CD4-positive, alpha-beta T cell treated with Interleukin-4 for 4 hours (primary cell): ENCODE measurements around the gene KLHL5.
"Not testable (repeated sequence)": the region's sequence is repeated elsewhere in the genome, so short reads cannot be mapped to it uniquely, and the experiment has no call there.

ENCODE experiments used
- DNase-seq: peaks from one replicate; pipeline ENCODE4 v3.0.0-alpha.2; 2020

Gene KLHL5

DNA sequence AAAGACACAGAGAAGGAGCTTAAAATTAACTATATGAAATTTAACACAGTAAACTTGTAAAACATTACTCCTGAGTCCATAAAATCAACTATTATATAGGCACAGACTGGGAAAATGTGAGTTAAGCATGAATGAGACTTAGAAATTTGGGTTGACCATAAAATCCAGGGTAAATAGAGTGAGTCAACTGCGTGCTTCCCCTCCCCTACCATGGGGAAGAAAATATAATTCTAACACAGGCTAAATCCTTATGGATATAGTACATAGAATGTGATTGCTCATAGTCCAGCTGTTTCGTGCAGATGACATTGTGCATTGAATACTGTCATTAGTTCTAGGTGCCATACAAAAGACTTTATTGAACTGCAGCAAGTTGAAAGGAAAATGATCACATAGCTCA is 42.2 kb downstream of the KLHL5 start:
- DNase-seq = no peak

GRCh38 chr4:39106011-39106410 is 44.0 kb downstream of the KLHL5 start:
- no peak for DNase-seq

GRCh38 chr4:39114436-39114835 is 52.4 kb downstream of the KLHL5 start:
- no peak for DNase-seq

- peak; percentile 17 for DNase-seq
These were observed 56.1 kb downstream of the KLHL5 start for GRCh38 chr4:39118034-39118658.

DNA sequence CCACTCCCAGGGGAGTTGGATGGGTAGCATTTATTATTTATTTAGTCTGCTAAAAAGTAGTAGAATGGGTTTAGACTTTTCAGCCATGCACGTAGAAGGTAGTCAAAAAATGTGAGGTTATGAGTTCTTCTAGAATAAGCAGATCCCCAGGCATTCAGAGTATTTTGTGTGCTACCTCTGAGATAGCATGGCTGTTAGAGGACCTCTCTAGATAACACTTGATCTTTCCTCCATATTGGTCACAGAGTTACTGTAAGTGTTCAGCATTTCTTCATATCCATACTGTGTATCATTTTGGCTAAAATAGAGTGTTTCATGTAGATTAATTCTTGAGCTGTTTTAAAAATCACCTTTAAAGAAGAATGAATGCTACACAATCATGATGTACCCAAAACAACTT is 58.4 kb downstream of the KLHL5 start:
- DNase-seq = no peak

DNA sequence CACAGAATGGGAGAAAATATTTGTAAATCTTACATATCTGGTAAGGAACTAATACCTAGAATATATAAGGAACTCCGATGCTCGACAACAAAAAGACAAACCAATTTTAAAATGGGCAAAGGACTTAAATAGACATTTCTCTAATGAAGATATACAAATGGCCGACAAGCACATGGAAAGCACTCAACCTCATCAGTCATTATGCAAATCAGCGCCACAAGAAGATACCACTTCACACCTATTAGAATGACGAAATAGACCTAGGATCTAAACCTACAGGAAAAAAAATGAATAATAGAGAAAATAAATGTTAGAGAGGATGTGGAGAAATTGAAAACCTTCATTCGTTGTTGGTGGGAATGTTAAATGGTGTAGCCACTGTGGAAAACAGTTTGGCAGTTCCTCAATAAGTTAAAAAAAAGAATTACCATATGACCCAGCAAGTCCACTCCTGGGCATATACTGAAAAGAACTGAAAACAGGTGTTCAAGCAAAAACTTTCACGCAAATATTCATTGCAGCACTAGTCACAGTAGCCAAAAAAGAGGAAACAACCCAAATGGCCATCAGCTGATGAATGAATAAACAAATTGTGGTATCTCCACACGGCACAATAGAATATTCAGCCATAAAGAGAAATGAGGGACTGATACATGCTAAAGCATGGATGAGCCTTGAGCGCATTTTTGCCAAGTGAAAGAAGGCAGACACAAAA is 63.0 kb downstream of the KLHL5 start:
- DNase-seq = no peak

DNA sequence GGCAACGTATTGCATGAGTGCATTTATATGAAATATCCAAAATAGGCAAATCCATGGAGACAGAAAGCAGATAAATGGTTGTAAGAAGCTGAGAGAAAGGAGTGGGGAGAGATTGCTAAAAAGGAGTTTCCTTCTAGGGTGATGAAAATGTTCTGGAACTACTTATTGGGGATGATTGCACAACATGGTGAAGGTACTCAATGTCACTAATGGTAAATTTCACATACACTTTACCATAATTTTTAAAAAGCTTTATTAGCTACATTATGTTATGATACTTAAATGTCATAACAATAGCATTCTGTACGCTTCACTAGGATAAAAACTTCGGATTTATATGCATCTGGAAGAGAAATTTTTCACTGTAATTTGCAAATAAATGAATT is 63.6 kb downstream of the KLHL5 start:
- DNase-seq = no peak

GRCh38 chr4:39126256-39127095 is 64.4 kb downstream of the KLHL5 start:
- DNase-seq = no peak

DNA sequence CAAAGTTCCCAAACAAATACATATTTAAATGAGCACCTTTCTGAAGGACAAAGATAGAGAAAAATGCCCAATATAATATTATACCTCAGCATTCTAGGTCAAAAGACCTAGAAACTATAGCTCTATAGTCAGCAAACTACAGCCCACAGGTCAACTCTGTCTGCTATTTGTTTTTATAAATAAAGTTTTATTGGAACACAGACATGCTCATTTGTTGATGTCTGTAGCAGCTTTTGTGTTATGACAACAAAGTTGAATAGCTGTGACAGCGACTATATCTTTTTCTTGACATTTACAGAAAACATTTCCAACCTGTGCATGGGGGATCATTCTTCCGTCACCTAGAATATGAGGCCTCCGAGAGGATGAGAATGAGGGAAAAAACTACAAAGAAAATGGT is 71.6 kb downstream of the KLHL5 start:
- DNase-seq = no peak

GRCh38 chr4:39134683-39135306 is 72.8 kb downstream of the KLHL5 start:
- DNase-seq = no peak

- not testable (repeated sequence) for DNase-seq
These were observed 76.2 kb downstream of the KLHL5 start for GRCh38 chr4:39138227-39138626.

DNA sequence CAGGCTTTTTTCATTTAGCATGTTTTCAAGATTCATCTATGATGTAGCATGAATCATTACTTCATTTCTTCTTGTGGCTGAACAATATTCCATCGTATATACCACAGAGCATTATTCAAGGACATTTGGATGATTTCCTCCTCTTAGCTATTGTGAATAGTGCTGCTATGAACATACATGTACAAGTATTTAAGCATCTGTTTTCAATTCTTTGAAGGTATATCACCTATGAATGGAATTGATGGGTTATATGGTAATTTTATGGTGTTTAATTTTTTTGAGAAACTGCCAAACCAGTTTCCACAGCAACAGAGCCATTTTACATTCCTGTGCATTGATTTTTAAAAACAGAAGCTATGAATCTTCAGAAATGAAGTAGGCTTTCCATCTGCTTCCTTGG is 84.2 kb downstream of the KLHL5 start:
- no peak for DNase-seq

DNA sequence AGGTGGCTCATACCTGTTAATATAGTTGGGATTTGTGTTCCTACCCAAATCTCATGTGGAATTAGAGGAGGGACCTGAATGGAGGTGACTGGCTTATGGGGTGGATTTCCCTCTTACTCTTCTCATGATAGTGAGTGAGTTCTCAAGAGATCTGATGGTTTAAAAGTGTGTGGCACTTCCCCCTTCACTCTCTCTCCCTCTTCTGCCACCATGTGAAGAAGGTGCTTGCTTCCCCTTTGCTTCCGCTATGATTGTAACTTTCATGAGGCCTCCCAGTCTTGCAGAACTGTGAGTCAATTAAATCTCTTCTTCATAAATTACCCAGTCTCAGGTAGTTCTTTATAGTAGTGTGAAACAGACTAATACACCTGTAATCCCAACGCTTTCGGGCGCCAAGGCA is 92.0 kb downstream of the KLHL5 start:
- DNase-seq = no peak

DNA sequence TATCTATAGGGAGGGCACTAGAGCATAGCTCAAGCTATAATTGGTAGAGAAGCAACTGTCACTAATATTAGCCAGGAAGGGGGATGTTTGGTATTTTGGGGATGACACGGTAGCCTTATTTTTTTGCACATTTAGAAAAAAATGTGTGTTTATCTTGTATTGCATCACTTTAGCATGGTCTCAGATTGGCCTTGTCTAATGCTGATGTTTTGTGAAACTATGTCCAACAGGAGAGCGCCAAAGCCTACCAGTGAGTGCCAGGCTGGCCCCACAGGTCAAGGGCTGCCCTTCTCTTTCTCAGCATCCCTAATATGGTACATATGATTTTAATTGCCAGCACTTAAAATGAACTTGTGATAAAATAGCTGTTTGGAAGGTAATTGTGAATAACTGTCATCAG is 95.5 kb downstream of the KLHL5 start:
- DNase-seq = no peak

DNA sequence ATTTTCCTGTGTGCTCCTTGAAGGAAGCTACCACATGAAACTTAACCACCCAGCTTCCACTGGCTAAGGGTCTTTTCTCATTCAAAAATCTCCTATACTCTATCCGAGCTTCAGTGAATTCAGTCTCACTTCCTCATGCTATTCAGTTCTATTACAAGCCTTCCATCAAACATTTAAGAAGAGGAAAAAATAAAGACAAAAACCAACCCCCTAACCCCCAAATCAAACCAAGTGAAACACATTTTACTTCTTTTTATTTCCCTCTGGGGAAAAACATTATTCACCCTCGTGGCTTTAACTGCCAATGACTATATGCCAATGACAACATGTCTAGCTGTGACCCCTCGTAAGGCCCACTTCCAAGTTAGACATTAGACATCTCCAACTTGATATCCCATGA is 104.1 kb downstream of the KLHL5 start:
- DNase-seq = no peak

GRCh38 chr4:39166669-39167068 is 104.6 kb downstream of the KLHL5 start:
- no peak for DNase-seq

DNA sequence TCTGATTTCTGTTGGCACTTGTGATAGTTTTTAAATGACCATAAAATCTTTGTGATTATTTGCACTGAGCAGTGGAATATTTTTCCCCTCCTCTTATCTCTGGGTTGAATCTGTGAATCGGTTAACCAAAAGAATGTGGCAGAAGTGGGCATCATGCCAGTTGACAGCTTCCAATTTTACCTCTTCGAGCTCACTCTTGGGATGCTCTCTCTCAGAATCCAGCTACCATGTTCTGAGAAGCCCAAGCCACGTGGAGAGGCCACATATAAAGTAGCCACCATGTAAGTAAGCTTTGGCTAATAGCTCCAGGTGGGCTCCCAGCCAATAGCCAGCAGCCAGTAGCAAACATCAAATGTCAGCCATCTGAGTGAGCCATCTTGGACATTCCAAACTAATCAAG is 107.4 kb downstream of the KLHL5 start:
- no peak for DNase-seq

GRCh38 chr4:39170301-39170700 is 108.3 kb downstream of the KLHL5 start:
- no peak for DNase-seq
